Panc1 (cell line): ENCODE measurements around the gene SH3BGR. TPM values are rescaled to one million over a fixed set of nuclear protein-coding genes. Genes with fewer than 3 reads are reported as not detected.

Experiments
- ATAC-seq: fragments of 200-7000 bp; cut with Tn5 transposase; 2 replicates; pipeline ENCODE4 v1.9.1; 2020; ENCODE audit warnings: mild to moderate bottlenecking, moderate library complexity
- BruUV-seq: library from RNA; stranded (reverse); fragments of 400-500 nt; replicated peaks from 2 replicates; lab custom pipeline; 2021; lab: Mats Ljungman, UMichigan
- CTCF ChIA-PET: fragments of 300-600 bp; sonication (Branson Sonifier 250); formaldehyde crosslinking; loops from one replicate; lab custom pipeline; 2022; ENCODE audit warnings: antibody characterized with exemption; lab: Charles Lee
- POLR2A ChIA-PET: fragments of 300-600 bp; sonication (Branson Sonifier 250); formaldehyde crosslinking; loops from one replicate; lab custom pipeline; 2022; ENCODE audit warnings: antibody characterized with exemption; lab: Charles Lee
- DNase-seq: peaks from one replicate; pipeline ENCODE4 v3.0.0-alpha.2; 2010; ENCODE audit warnings: low read depth, low spot score
- H3K27ac ChIP-seq: 2 replicates; pipeline ENCODE4 v1.5.1; 2011; ENCODE audit warnings: mild to moderate bottlenecking, low read length, inconsistent platforms
- H3K27me3 ChIP-seq: fragments of 200-500 bp; sonication (Bioruptor generic); 2 replicates; pipeline ENCODE4 v1.6.0; 2014; ENCODE audit warnings: low read length, inconsistent platforms; ENCODE audit not compliant: control insufficient read depth, insufficient read depth
- H3K36me3 ChIP-seq: fragments of 200-500 bp; sonication (Bioruptor generic); 2 replicates; pipeline ENCODE4 v1.5.1; 2014; ENCODE audit warnings: inconsistent platforms, mild to moderate bottlenecking, low read length, moderate library complexity; ENCODE audit not compliant: control insufficient read depth, insufficient read depth
- H3K4me1 ChIP-seq: 2 replicates; pipeline ENCODE4 v1.5.1; 2011; ENCODE audit warnings: inconsistent platforms, mild to moderate bottlenecking, low read length, moderate library complexity; ENCODE audit not compliant: control insufficient read depth, insufficient read depth
- H3K4me3 ChIP-seq, 2 experiments: 2 replicates each; pipeline ENCODE4 v1.5.1; 2011 to 2012; ENCODE audit warnings: low read depth in 2 of 2, low read length in 2 of 2, mild to moderate bottlenecking in 2 of 2, inconsistent platforms in 1 of 2, moderate library complexity in 1 of 2
- H3K9me3 ChIP-seq: fragments of 200-500 bp; sonication (Bioruptor generic); 2 replicates; pipeline ENCODE4 v1.5.1; 2014; ENCODE audit warnings: low read depth, mild to moderate bottlenecking, inconsistent platforms, low read length, moderate library complexity; ENCODE audit not compliant: control insufficient read depth, insufficient read depth
- CTCF ChIP-seq: fragments of 450-650 bp; IDR thresholded peaks from 2 replicates; pipeline ENCODE4 v1.5.1; 2017; ENCODE audit warnings: mild to moderate bottlenecking
- POLR2AphosphoS5 ChIP-seq: IDR thresholded peaks from 2 replicates; pipeline ENCODE4 v1.6.1; 2012; ENCODE audit warnings: mild to moderate bottlenecking, low read depth, low read length, moderate library complexity
- REST ChIP-seq, 2 experiments: IDR thresholded peaks; 2 replicates each; pipeline ENCODE4 v1.6.1; 2011 to 2012; ENCODE audit warnings: low read depth in 2 of 2, control low read depth in 1 of 2, low read length in 1 of 2, mild to moderate bottlenecking in 1 of 2, moderate library complexity in 1 of 2; ENCODE audit not compliant: insufficient read depth in 1 of 2
- SIN3A ChIP-seq: IDR thresholded peaks from 2 replicates; pipeline ENCODE4 v1.6.1; 2012; ENCODE audit warnings: low read depth, mild to moderate bottlenecking, low read length, moderate library complexity, borderline replicate concordance; ENCODE audit not compliant: insufficient read depth
- TCF7L2 ChIP-seq: IDR thresholded peaks from 2 replicates; pipeline ENCODE4 v1.6.1; 2011; ENCODE audit warnings: mild to moderate bottlenecking, low read depth, low read length, inconsistent platforms
- in situ Hi-C: cut with HindIII; loops from 2 replicates; pipeline ENCODE4 v1.10.0; 2016; ENCODE audit warnings: low sequenced_read_pairs, low pct_unique_long_range_greater_than_20kb
- intact Hi-C: fragments of 100-400 bp; cut with micrococcal nuclease; formaldehyde crosslinking; loops from one replicate; pipeline ENCODE4 v1.10.0; 2022; ENCODE audit not compliant: unreplicated experiment
- total RNA-seq: library from RNA; stranded (reverse); gene quantifications from one replicate; pipeline ENCODE4 v1.2.1, GENCODE V29; 2021; ENCODE audit not compliant: unreplicated experiment

Gene SH3BGR
- total RNA-seq, 1 experiment from 2014 or later, result 1.7 TPM

DNA sequence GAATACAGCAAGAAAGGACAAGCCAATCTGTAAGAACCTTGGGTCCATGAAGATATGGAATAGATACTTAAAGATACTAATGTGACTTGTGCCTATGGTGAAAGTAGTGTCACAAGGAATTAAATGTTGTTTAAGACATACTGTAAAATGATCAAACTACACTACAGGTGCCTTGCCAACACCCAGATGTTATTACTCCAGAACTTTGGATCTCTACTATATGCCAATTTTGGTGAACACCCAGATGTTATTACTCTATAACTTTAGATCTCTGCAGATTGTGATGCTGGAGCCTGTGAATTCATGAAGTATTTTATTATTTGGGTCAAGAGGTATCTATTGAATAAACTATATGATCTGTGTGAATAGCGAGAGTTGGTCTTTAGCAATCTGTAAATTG is 101.1 kb downstream of the SH3BGR start:
- POLR2A ChIA-PET, result no interaction called here

GRCh38 chr21:39553331-39553730 is 101.6 kb downstream of the SH3BGR start:
- BruUV-seq, result no TSS peak
- H3K4me3 ChIP-seq, result no peak overlapping the region
- POLR2A ChIA-PET, result no interaction called here
- in situ Hi-C loops, result no loop called here
- DNase-seq (no peak), ATAC-seq (no peak)
- no peaks in the 10 kb centered on the region for H3K36me3 ChIP-seq
- H3K9me3 ChIP-seq, result no peaks in the 10 kb centered on the region
- no peaks in the 10 kb centered on the region for H3K4me1 ChIP-seq
- no peaks in the 10 kb centered on the region for H3K27me3 ChIP-seq
- intact Hi-C loops, result no loop called here
- H3K27ac ChIP-seq, result no peak overlapping the region
- CTCF ChIA-PET, result no interaction called here
- TF ChIP-seq TCF7L2 (no peak), CTCF (no peak), POLR2AphosphoS5 (no peak), REST (IDR thresholded peaks at IDR 0.05; ENCODE audit: insufficient read depth in 1 of 2, low read depth in 2 of 2, low read length in 1 of 2) (no peak), SIN3A (no peak)

More for the DNA sequence above, 101.1 kb downstream of the SH3BGR start:
- Histone ChIP-seq H3K36me3 (no peaks in the 10 kb centered on the region), H3K27me3 (no peaks in the 10 kb centered on the region), H3K9me3 (no peaks in the 10 kb centered on the region), H3K27ac (no peak overlapping the region), H3K4me3 (no peak overlapping the region), H3K4me1 (no peaks in the 10 kb centered on the region)
- DNase-seq (no peak), ATAC-seq (no peak)
- intact Hi-C loops (no loop called here), in situ Hi-C loops (no loop called here)
- TF ChIP-seq TCF7L2 (no peak), CTCF (no peak), POLR2AphosphoS5 (no peak), SIN3A (no peak), REST (IDR thresholded peaks at IDR 0.05; ENCODE audit: insufficient read depth in 1 of 2, low read depth in 2 of 2, low read length in 1 of 2) (no peak)
- CTCF ChIA-PET, result no interaction called here
- BruUV-seq, result no TSS peak
